Left ventricle myocardium inferior (tissue), 1 donor: ENCODE measurements around the gene PAK4. TPM values are rescaled to one million over a fixed set of nuclear protein-coding genes. Genes with fewer than 3 reads are reported as not detected.

Experiments
- DNase-seq: peaks from one replicate; pipeline ENCODE4 v3.0.0-alpha.2; 2020
- H3K27ac ChIP-seq: fragments of 200-600 bp; replicated peaks from 2 replicates; pipeline ENCODE4 v1.8.0; 2021
- H3K27me3 ChIP-seq: fragments of 200-600 bp; 2 replicates; pipeline ENCODE4 v1.8.0; 2021; ENCODE audit warnings: low read depth
- H3K36me3 ChIP-seq: fragments of 200-600 bp; 2 replicates; pipeline ENCODE4 v1.8.0; 2021
- H3K4me1 ChIP-seq: fragments of 200-600 bp; 2 replicates; pipeline ENCODE4 v1.8.0; 2021
- H3K4me3 ChIP-seq: fragments of 200-600 bp; 2 replicates; pipeline ENCODE4 v1.8.0; 2021; ENCODE audit warnings: mild to moderate bottlenecking, moderate library complexity
- H3K9me3 ChIP-seq: fragments of 200-600 bp; replicated peaks from 2 replicates; pipeline ENCODE4 v1.8.0; 2021
- CTCF ChIP-seq: fragments of 200-600 bp; IDR thresholded peaks from 2 replicates; pipeline ENCODE4 v1.8.0; 2021; ENCODE audit warnings: antibody characterized with exemption, mild to moderate bottlenecking, borderline replicate concordance
- intact Hi-C: fragments of 100-400 bp; cut with micrococcal nuclease; formaldehyde crosslinking; loops from one replicate; pipeline ENCODE4 v1.11.0; 2022
- total RNA-seq: library from RNA; stranded (reverse); fragmentation: NEBNext Ultra II Directional; extraction: Animal tissue kit (Norgen Biotek cat#: 25700); gene quantifications from one replicate; pipeline ENCODE4 v1.2.1, GENCODE V29; 2021
- donor health status: DM: no; HTN: yes; CAD: no; lungs with severe emphysema.

Gene PAK4
- total RNA-seq, 1 donor from 2014 or later, result 17.0 TPM

- Histone ChIP-seq H3K4me1 (peaks cover 43% of the 10 kb centered on the region), H3K4me3 (no peak overlapping the region), H3K36me3 (no peaks in the 10 kb centered on the region), H3K27ac (no peak overlapping the region), H3K27me3 (peaks cover 21% of the 10 kb centered on the region), H3K9me3 (no peaks in the 10 kb centered on the region)
- TF ChIP-seq CTCF, result no peak
- no peak for DNase-seq
- intact Hi-C loops, result loop anchor here (2.0 to 5.0 kb wide), 2 partner anchors 64 to 204 kb away; no protein-coding TSS in a partner anchor
Measured at GRCh38 chr19:39122934-39123731, 2.5 kb upstream of the PAK4 start.

- peaks cover 53% of the 10 kb centered on the region for H3K4me1 ChIP-seq
Measured at GRCh38 chr19:39124136-39124764, 1.3 kb upstream of the PAK4 start.

GRCh38 chr19:39125199-39125553, 410 bp upstream of the PAK4 start:
- Histone ChIP-seq H3K36me3 (no peaks in the 10 kb centered on the region), H3K27me3 (peaks cover 9% of the 10 kb centered on the region), H3K27ac (peak overlapping the region; percentile 87), H3K9me3 (no peaks in the 10 kb centered on the region), H3K4me1 (peaks cover 59% of the 10 kb centered on the region), H3K4me3 (peak overlapping the region; percentile 93)
- no peak for TF ChIP-seq CTCF
- DNase-seq, result no peak
- intact Hi-C loops, result no loop called here

More at GRCh38 chr19:39124136-39124764, 1.3 kb upstream of the PAK4 start:
- no peaks in the 10 kb centered on the region for H3K36me3 ChIP-seq
- peaks cover 18% of the 10 kb centered on the region for H3K27me3 ChIP-seq
- no peak overlapping the region for H3K27ac ChIP-seq
- intact Hi-C loops, result loop anchor here (5.0 kb wide), 1 partner anchor 203 kb away; no protein-coding TSS in a partner anchor
- no peak overlapping the region for H3K4me3 ChIP-seq
- TF ChIP-seq CTCF, result no peak
- no peaks in the 10 kb centered on the region for H3K9me3 ChIP-seq
- no peak for DNase-seq

- peaks cover 73% of the 10 kb centered on the region for H3K4me1 ChIP-seq
Measured at GRCh38 chr19:39126312-39127187, 964 bp downstream of the PAK4 start.

More at GRCh38 chr19:39126312-39127187, 964 bp downstream of the PAK4 start:
- Histone ChIP-seq H3K9me3 (no peaks in the 10 kb centered on the region), H3K36me3 (no peaks in the 10 kb centered on the region), H3K4me3 (peak overlapping the region; percentile 93), H3K27me3 (no peaks in the 10 kb centered on the region), H3K27ac (peak overlapping the region; percentile 87)
- no peak for DNase-seq
- TF ChIP-seq CTCF, result no peak
- intact Hi-C loops, result no loop called here
